WTC11 (cell line): Measurements from ENCODE around the gene C2CD2. TPM values are rescaled to one million over a fixed set of nuclear protein-coding genes. Genes with fewer than 3 reads are reported as not detected.

Experiments used
- ATAC-seq: fragments of 200-7000 bp; cut with Tn5 transposase; 2 replicates; pipeline ENCODE4 v1.10.0; 2021; ENCODE audit warnings: mild to moderate bottlenecking, moderate library complexity
- CTCF ChIA-PET: fragments of 300-600 bp; sonication (Branson Sonifier 250); formaldehyde crosslinking; loops from one replicate; lab custom pipeline; 2021; ENCODE audit warnings: antibody characterized with exemption; lab: Charles Lee
- POLR2A ChIA-PET: fragments of 350-600 bp; sonication (Branson Sonifier 250); formaldehyde crosslinking; loops from one replicate; lab custom pipeline; 2021; ENCODE audit warnings: antibody characterized with exemption; lab: Charles Lee
- DNase-seq: peaks from one replicate; pipeline ENCODE4 v3.0.0; 2021; ENCODE audit warnings: low spot score
- H3K27ac Mint-ChIP-seq: 2 replicates; pipeline ENCODE4 v1.8.0; 2021; ENCODE audit warnings: mixed read lengths
- H3K27me3 Mint-ChIP-seq: 2 replicates; pipeline ENCODE4 v1.8.0; 2021; ENCODE audit warnings: low read depth, mild to moderate bottlenecking, moderate library complexity, mixed read lengths
- H3K36me3 Mint-ChIP-seq: 2 replicates; pipeline ENCODE4 v1.8.0; 2021; ENCODE audit warnings: mixed read lengths
- H3K4me1 Mint-ChIP-seq: 2 replicates; pipeline ENCODE4 v1.8.0; 2022; ENCODE audit warnings: mixed read lengths
- H3K4me3 Mint-ChIP-seq: 2 replicates; pipeline ENCODE4 v1.8.0; 2021; ENCODE audit warnings: mild to moderate bottlenecking, moderate library complexity, mixed read lengths
- H3K9me3 Mint-ChIP-seq: 2 replicates; pipeline ENCODE4 v1.8.0; 2021; ENCODE audit warnings: mixed read lengths
- ATF2 ChIP-seq: sonication (generic); formaldehyde crosslinking; IDR thresholded peaks from 2 replicates; pipeline ENCODE4 v1.8.1; 2022; ENCODE audit warnings: low read depth, missing genetic modification reagents, borderline replicate concordance
- CBFB ChIP-seq: sonication (generic); formaldehyde crosslinking; IDR thresholded peaks from 2 replicates; pipeline ENCODE4 v1.8.1; 2022; ENCODE audit warnings: mild to moderate bottlenecking, low read depth, missing genetic modification reagents
- CDX4 ChIP-seq: fragments of 250-450 bp; sonication (Bioruptor Pico); IDR thresholded peaks from 2 replicates; pipeline ENCODE4 v1.9.0; 2021; ENCODE audit warnings: moderate library complexity, mild to moderate bottlenecking, inconsistent platforms, borderline replicate concordance
- FOXJ3 ChIP-seq: sonication (generic); formaldehyde crosslinking; IDR thresholded peaks from 2 replicates; pipeline ENCODE4 v1.9.0; 2021; ENCODE audit warnings: missing genetic modification reagents, mild to moderate bottlenecking, borderline replicate concordance
- FOXK1 ChIP-seq: sonication (generic); formaldehyde crosslinking; IDR thresholded peaks from 2 replicates; pipeline ENCODE4 v1.8.0; 2022; ENCODE audit warnings: mild to moderate bottlenecking, moderate library complexity, missing genetic modification reagents
- GTF2I ChIP-seq: fragments of 250-450 bp; sonication (Bioruptor Pico); conservative IDR thresholded peaks from 2 replicates; pipeline ENCODE4 v1.4.0; 2021; ENCODE audit warnings: mild to moderate bottlenecking
- IRF1 ChIP-seq: sonication (generic); formaldehyde crosslinking; IDR thresholded peaks from 2 replicates; pipeline ENCODE4 v1.8.0; 2023; ENCODE audit warnings: missing genetic modification reagents
- MAX ChIP-seq: sonication (generic); formaldehyde crosslinking; IDR thresholded peaks from 2 replicates; pipeline ENCODE4 v1.8.0; 2022; ENCODE audit warnings: mild to moderate bottlenecking, missing genetic modification reagents
- MXD4 ChIP-seq: fragments of 250-450 bp; sonication (Bioruptor Pico); IDR thresholded peaks from 2 replicates; pipeline ENCODE4 v1.8.0; 2021; ENCODE audit warnings: mild to moderate bottlenecking, moderate library complexity, borderline replicate concordance
- PREB ChIP-seq: sonication (generic); formaldehyde crosslinking; IDR thresholded peaks from 2 replicates; pipeline ENCODE4 v1.8.1; 2022; ENCODE audit warnings: mild to moderate bottlenecking, missing genetic modification reagents, moderate library complexity, borderline replicate concordance
- PRRX2 ChIP-seq: fragments of 250-450 bp; sonication (Bioruptor Pico); IDR thresholded peaks from 2 replicates; pipeline ENCODE4 v1.8.0; 2021; ENCODE audit warnings: mild to moderate bottlenecking
- STAT6 ChIP-seq: sonication (generic); formaldehyde crosslinking; conservative IDR thresholded peaks from 2 replicates; pipeline ENCODE4 v1.8.1; 2023; ENCODE audit warnings: mild to moderate bottlenecking, low read depth, missing genetic modification reagents, moderate library complexity
- ZBTB21 ChIP-seq: sonication (generic); formaldehyde crosslinking; IDR thresholded peaks from 2 replicates; pipeline ENCODE4 v1.8.1; 2023; ENCODE audit warnings: mild to moderate bottlenecking, missing genetic modification reagents, borderline replicate concordance
- ZNF219 ChIP-seq: sonication (generic); formaldehyde crosslinking; IDR thresholded peaks from 2 replicates; pipeline ENCODE4 v1.8.0; 2023; ENCODE audit warnings: missing genetic modification reagents, mild to moderate bottlenecking, borderline replicate concordance
- ZNF416 ChIP-seq: fragments of 250-450 bp; sonication (Bioruptor Pico); IDR thresholded peaks from 2 replicates; pipeline ENCODE4 v1.9.0; 2021; ENCODE audit warnings: mild to moderate bottlenecking, inconsistent platforms
- ZNF671 ChIP-seq: fragments of 250-450 bp; sonication (Bioruptor Pico); IDR thresholded peaks from 2 replicates; pipeline ENCODE4 v1.8.0; 2021; ENCODE audit warnings: mild to moderate bottlenecking
- total RNA-seq: library from RNA; stranded (reverse); gene quantifications from 3 replicates; pipeline ENCODE4 v1.2.3, GENCODE V29; 2021

The C2CD2 gene
- total RNA-seq, 1 experiment from 2014 or later: 11.2 TPM

GRCh38 chr21:41901099-41901498, 52.7 kb downstream of the C2CD2 start (continued):
- no peak for TF ChIP-seq MAX

- DNase-seq (no peak), ATAC-seq (no peak)
- Mint-ChIP-seq H3K27me3 (no peaks in the 10 kb centered on the region), H3K4me3 (no peak overlapping the region), H3K4me1 (peaks cover 41% of the 10 kb centered on the region), H3K36me3 (peaks cover 7% of the 10 kb centered on the region), H3K9me3 (no peaks in the 10 kb centered on the region), H3K27ac (no peak overlapping the region)
- ChIA-PET POLR2A (no interaction called here), CTCF (no interaction called here)
- TF ChIP-seq FOXK1 (no peak), CDX4 (CRISPR knock-in tag) (no peak), PREB (CRISPR knock-in tag) (no peak), IRF1 (no peak), GTF2I (CRISPR knock-in tag) (no peak), PRRX2 (CRISPR knock-in tag) (no peak), ZNF671 (no peak), ZBTB21 (no peak), STAT6 (CRISPR knock-in tag) (no peak), ZNF219 (CRISPR knock-in tag) (no peak), ATF2 (CRISPR knock-in tag) (no peak), CBFB (CRISPR knock-in tag) (no peak)
These were observed 53.4 kb downstream of the C2CD2 start for GRCh38 chr21:41900401-41900800.

- TF ChIP-seq ZNF416 (CRISPR knock-in tag): no peak
- no peak for TF ChIP-seq MXD4 (CRISPR knock-in tag)
- no peak for TF ChIP-seq FOXJ3 (CRISPR knock-in tag)
- TF ChIP-seq, all 79 proteins: peak for 0
- DNase-seq (no peak), ATAC-seq (no peak)
- Mint-ChIP-seq H3K4me1 (peaks cover 43% of the 10 kb centered on the region), H3K9me3 (no peaks in the 10 kb centered on the region), H3K27me3 (no peaks in the 10 kb centered on the region), H3K4me3 (no peak overlapping the region), H3K27ac (0 out of 2 replicates have a peak overlapping the region, but pooled peaks have one; percentile 32), H3K36me3 (peaks cover 7% of the 10 kb centered on the region)
- ChIA-PET POLR2A (no interaction called here), CTCF (no interaction called here)
These were observed 54.2 kb downstream of the C2CD2 start for GRCh38 chr21:41899426-41900202.
